Neural progenitor cell (in vitro differentiated cells): Measurements from ENCODE around the gene NOVA2. TPM values are rescaled to one million over a fixed set of nuclear protein-coding genes. Genes with fewer than 3 reads are reported as not detected.

Experiments used
- DNase-seq: peaks from one replicate; pipeline ENCODE4 v3.0.0-alpha.2; 2016; ENCODE audit warnings: low spot score
- H2AFZ ChIP-seq: fragments of 200-600 bp; sonication (generic); replicated peaks from 2 replicates; pipeline ENCODE4 v1.6.1; 2016; ENCODE audit warnings: antibody characterized with exemption
- H3F3A ChIP-seq: fragments of 200-600 bp; sonication (generic); 2 replicates; pipeline ENCODE4 v1.6.1; 2016; ENCODE audit warnings: antibody characterized with exemption, low read depth
- H3K27ac ChIP-seq: fragments of 200-600 bp; sonication (generic); 2 replicates; pipeline ENCODE4 v1.5.1; 2016; ENCODE audit warnings: mild to moderate bottlenecking
- H3K27me3 ChIP-seq: fragments of 200-600 bp; sonication (generic); 2 replicates; pipeline ENCODE4 v1.6.1; 2016; ENCODE audit warnings: mild to moderate bottlenecking, moderate library complexity
- H3K36me3 ChIP-seq: fragments of 200-600 bp; sonication (generic); 2 replicates; pipeline ENCODE4 v1.5.1; 2016
- H3K4me1 ChIP-seq: fragments of 200-600 bp; sonication (generic); 2 replicates; pipeline ENCODE4 v1.6.1; 2016; ENCODE audit warnings: mixed run types
- H3K4me2 ChIP-seq: fragments of 200-600 bp; sonication (generic); 2 replicates; pipeline ENCODE4 v1.6.1; 2016
- H3K4me3 ChIP-seq: fragments of 200-600 bp; sonication (generic); 2 replicates; pipeline ENCODE4 v1.5.1; 2016
- H3K79me2 ChIP-seq: fragments of 200-600 bp; sonication (generic); 2 replicates; pipeline ENCODE4 v1.6.1; 2016; ENCODE audit warnings: low read depth
- H3K9ac ChIP-seq: fragments of 200-600 bp; sonication (generic); 2 replicates; pipeline ENCODE4 v1.6.1; 2016
- H3K9me3 ChIP-seq: fragments of 200-600 bp; sonication (generic); 2 replicates; pipeline ENCODE4 v1.5.1; 2016; ENCODE audit warnings: low read depth
- H4K20me1 ChIP-seq: fragments of 200-600 bp; sonication (generic); 2 replicates; pipeline ENCODE4 v1.6.1; 2016; ENCODE audit warnings: low read depth
- H3K27ac Mint-ChIP-seq: 3 replicates; pipeline ENCODE4 v1.8.0; 2021; ENCODE audit warnings: mixed read lengths
- H3K27me3 Mint-ChIP-seq: 2 replicates; pipeline ENCODE4 v1.8.0; 2022; ENCODE audit warnings: low read depth, mild to moderate bottlenecking, inconsistent platforms, moderate library complexity, mixed read lengths; ENCODE audit not compliant: insufficient read depth
- H3K36me3 Mint-ChIP-seq: 3 replicates; pipeline ENCODE4 v1.8.0; 2021; ENCODE audit warnings: mixed read lengths
- H3K4me1 Mint-ChIP-seq: 3 replicates; pipeline ENCODE4 v1.8.0; 2021; ENCODE audit warnings: mixed read lengths
- H3K4me3 Mint-ChIP-seq: 3 replicates; pipeline ENCODE4 v1.8.0; 2021; ENCODE audit warnings: mild to moderate bottlenecking, moderate library complexity, mixed read lengths
- H3K9me3 Mint-ChIP-seq: 3 replicates; pipeline ENCODE4 v1.8.0; 2020; ENCODE audit warnings: mixed read lengths
- CTCF ChIP-seq: fragments of 200-600 bp; sonication (generic); IDR thresholded peaks from 2 replicates; pipeline ENCODE4 v1.5.1; 2017; ENCODE audit warnings: antibody characterized with exemption, mild to moderate bottlenecking
- EZH2 ChIP-seq: fragments of 200-600 bp; sonication (generic); IDR thresholded peaks from 2 replicates; pipeline ENCODE4 v1.6.1; 2017; ENCODE audit warnings: antibody characterized with exemption, mild to moderate bottlenecking, moderate library complexity
- EZH2phosphoT487 ChIP-seq: fragments of 200-600 bp; sonication (generic); IDR thresholded peaks from 2 replicates; pipeline ENCODE4 v1.6.1; 2017; ENCODE audit warnings: antibody characterized with exemption
- total RNA-seq: library from RNA; depleted of rRNA; stranded (reverse); fragments of >200 nt; gene quantifications from 2 replicates; pipeline ENCODE4 v1.2.3, GENCODE V29; 2015; ENCODE audit warnings: low replicate concordance

The NOVA2 gene
- total RNA-seq, 1 donor from 2014 or later = 3.9 TPM

DNA sequence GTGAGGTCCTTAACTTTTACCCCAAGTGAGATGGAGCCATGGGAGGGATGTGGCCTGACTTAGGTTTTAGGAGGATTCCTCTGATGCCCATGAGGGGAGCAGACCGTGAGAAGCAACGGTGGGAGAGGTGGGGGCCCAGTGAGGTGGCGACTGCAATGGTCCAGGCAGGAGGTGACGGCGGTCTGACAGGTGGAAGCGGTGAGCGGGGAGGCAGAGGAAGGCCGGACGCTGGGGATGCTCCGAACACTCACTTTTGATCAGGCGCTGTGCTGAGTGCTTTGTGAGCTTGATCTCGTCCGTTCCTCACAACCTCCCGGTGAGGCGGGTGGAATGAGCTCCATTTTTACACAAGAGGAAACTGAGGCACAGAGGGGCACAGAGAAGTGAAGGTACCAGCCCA lies 11.6 kb downstream of the NOVA2 start:
- no peak overlapping the region for H3K4me2 ChIP-seq
- H3K27me3 ChIP-seq = no peaks in the 10 kb centered on the region
- H3K4me3 ChIP-seq = no peak overlapping the region
- peaks cover 38% of the 10 kb centered on the region for H3K36me3 Mint-ChIP-seq
- H3F3A ChIP-seq = peaks cover 4% of the 10 kb centered on the region
- no peak overlapping the region for H3K27ac ChIP-seq
- H3K4me1 ChIP-seq = peaks cover 8% of the 10 kb centered on the region
- no peak overlapping the region for H2AFZ ChIP-seq
- H3K4me3 Mint-ChIP-seq = no peak overlapping the region
- H3K79me2 ChIP-seq = no peaks in the 10 kb centered on the region
- no peaks in the 10 kb centered on the region for H3K9me3 Mint-ChIP-seq
- no peak for DNase-seq
- peaks cover 48% of the 10 kb centered on the region for H3K4me1 Mint-ChIP-seq
- H3K9ac ChIP-seq = no peak overlapping the region
- no peak overlapping the region for H3K27ac Mint-ChIP-seq
- H3K36me3 ChIP-seq = no peaks in the 10 kb centered on the region
- H3K27me3 Mint-ChIP-seq = peaks cover 12% of the 10 kb centered on the region
- peaks cover 20% of the 10 kb centered on the region for H4K20me1 ChIP-seq
- TF ChIP-seq CTCF (no peak), EZH2 (no peak), EZH2phosphoT487 (no peak)
- H3K9me3 ChIP-seq = no peaks in the 10 kb centered on the region

DNA sequence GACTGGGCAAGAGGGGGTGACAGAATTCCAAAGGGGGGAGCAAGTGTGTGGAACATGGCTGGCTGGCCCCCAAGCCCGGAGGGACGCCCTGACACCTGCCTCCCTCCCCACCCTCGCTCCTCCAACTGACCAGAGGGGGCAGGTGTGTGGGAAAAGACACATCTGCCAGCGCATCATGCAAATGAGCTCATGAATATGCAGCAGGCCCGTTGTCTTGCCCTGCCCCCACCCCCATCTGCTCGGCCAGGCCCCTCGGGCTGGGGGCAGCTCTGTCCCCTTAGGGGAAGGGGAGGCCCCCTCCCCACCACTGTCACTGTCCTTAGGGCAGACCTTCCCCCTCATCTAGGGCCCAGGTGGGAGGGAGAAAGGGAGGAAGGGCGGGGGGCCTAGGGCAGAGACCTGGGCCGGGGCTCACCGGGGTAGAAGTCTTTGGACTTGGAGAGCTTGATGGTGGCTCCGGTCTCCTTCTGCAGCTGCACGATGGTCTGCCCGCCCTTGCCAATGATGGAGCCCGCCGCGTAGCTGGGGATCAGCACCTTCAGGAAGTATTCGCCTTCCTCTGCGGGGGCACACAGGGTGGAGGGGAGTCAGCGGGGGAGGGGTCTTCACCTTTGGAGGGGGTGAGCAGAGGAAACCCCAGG lies 12.9 kb downstream of the NOVA2 start:
- H3K27ac Mint-ChIP-seq = peak overlapping the region; percentile 55
- no peaks in the 10 kb centered on the region for H3K79me2 ChIP-seq
- no peak overlapping the region for H3K4me3 ChIP-seq
- peak; percentile 30 for TF ChIP-seq CTCF
- no peak for TF ChIP-seq EZH2
- TF ChIP-seq EZH2phosphoT487 = no peak
- peaks cover 37% of the 10 kb centered on the region for H3K36me3 Mint-ChIP-seq
- H3K9ac ChIP-seq = no peak overlapping the region
- H3F3A ChIP-seq = peaks cover 4% of the 10 kb centered on the region
- H3K9me3 ChIP-seq = no peaks in the 10 kb centered on the region
- H3K27me3 ChIP-seq = no peaks in the 10 kb centered on the region
- peaks cover 16% of the 10 kb centered on the region for H4K20me1 ChIP-seq
- no peak overlapping the region for H2AFZ ChIP-seq
- H3K4me1 ChIP-seq = peaks cover 8% of the 10 kb centered on the region
- H3K4me1 Mint-ChIP-seq = peaks cover 57% of the 10 kb centered on the region
- H3K4me3 Mint-ChIP-seq = no peak overlapping the region
- peak; percentile 68 for DNase-seq
- H3K36me3 ChIP-seq = no peaks in the 10 kb centered on the region
- H3K9me3 Mint-ChIP-seq = no peaks in the 10 kb centered on the region
- no peak overlapping the region for H3K27ac ChIP-seq
- peak overlapping the region; percentile 10 for H3K4me2 ChIP-seq
- H3K27me3 Mint-ChIP-seq = peaks cover 10% of the 10 kb centered on the region

- Histone ChIP-seq H3K9ac (no peak overlapping the region), H3F3A (no peaks in the 10 kb centered on the region)
- H3K27ac Mint-ChIP-seq = no peak overlapping the region
These were observed 14.1 kb downstream of the NOVA2 start for GRCh38 chr19:45959517-45960025.

More at GRCh38 chr19:45959517-45960025, 14.1 kb downstream of the NOVA2 start:
- H3K9me3 ChIP-seq = no peaks in the 10 kb centered on the region
- no peak overlapping the region for H2AFZ ChIP-seq
- peaks cover 63% of the 10 kb centered on the region for H3K4me1 Mint-ChIP-seq
- no peak overlapping the region for H3K4me2 ChIP-seq
- H3K79me2 ChIP-seq = no peaks in the 10 kb centered on the region
- peaks cover 40% of the 10 kb centered on the region for H3K36me3 Mint-ChIP-seq
- no peak for TF ChIP-seq CTCF
- no peak for TF ChIP-seq EZH2
- TF ChIP-seq EZH2phosphoT487 = no peak
- no peaks in the 10 kb centered on the region for H3K27me3 ChIP-seq
- H3K9me3 Mint-ChIP-seq = no peaks in the 10 kb centered on the region
- peaks cover 8% of the 10 kb centered on the region for H3K4me1 ChIP-seq
- H3K27ac ChIP-seq = no peak overlapping the region
- H3K27me3 Mint-ChIP-seq = peaks cover 10% of the 10 kb centered on the region
- no peak for DNase-seq
- no peak overlapping the region for H3K4me3 Mint-ChIP-seq
- no peaks in the 10 kb centered on the region for H3K36me3 ChIP-seq
- H4K20me1 ChIP-seq = peaks cover 5% of the 10 kb centered on the region
- no peak overlapping the region for H3K4me3 ChIP-seq
